Measurements from ENCODE around the gene C13orf46. TPM values are rescaled to one million over a fixed set of nuclear protein-coding genes. Genes with fewer than 3 reads are reported as not detected.

The C13orf46 gene
- polyA plus RNA-seq, 3 donors, result 0.09 to 0.20 (median 0.14) TPM

GRCh38 chr13:113964251-113964995, 9.5 kb downstream of the C13orf46 start:
- DNase-seq (ENCODE audit: extremely low read depth in 1 of 11, low read depth in 9 of 11, low spot score in 4 of 11), result no peak

GRCh38 chr13:113963376-113963775, 10.5 kb downstream of the C13orf46 start:
- no peak for DNase-seq (ENCODE audit: extremely low read depth in 1 of 11, low read depth in 9 of 11, low spot score in 4 of 11)

GRCh38 chr13:113962975-113963374, 10.9 kb downstream of the C13orf46 start:
- no peak for DNase-seq (ENCODE audit: extremely low read depth in 1 of 11, low read depth in 9 of 11, low spot score in 4 of 11)

GRCh38 chr13:113962386-113962785, 11.5 kb downstream of the C13orf46 start:
- no peak for DNase-seq (ENCODE audit: extremely low read depth in 1 of 11, low read depth in 9 of 11, low spot score in 4 of 11)

- no peak for DNase-seq (ENCODE audit: extremely low read depth in 1 of 11, low read depth in 9 of 11, low spot score in 4 of 11)
Observed at GRCh38 chr13:113960276-113960948, 13.5 kb downstream of the C13orf46 start.

- DNase-seq (ENCODE audit: extremely low read depth in 1 of 11, low read depth in 9 of 11, low spot score in 4 of 11), result no peak
Observed at GRCh38 chr13:113959198-113959597, 14.7 kb downstream of the C13orf46 start.

- no peak for DNase-seq (ENCODE audit: extremely low read depth in 1 of 11, low read depth in 9 of 11, low spot score in 4 of 11)
Observed at GRCh38 chr13:113958373-113958772, 15.5 kb downstream of the C13orf46 start.

- no peak for DNase-seq (ENCODE audit: extremely low read depth in 1 of 11, low read depth in 9 of 11, low spot score in 4 of 11)
Observed at GRCh38 chr13:113956571-113956970, 17.3 kb downstream of the C13orf46 start.

- DNase-seq (ENCODE audit: extremely low read depth in 1 of 11, low read depth in 9 of 11, low spot score in 4 of 11), result no peak
Observed at GRCh38 chr13:113955691-113956090, 18.2 kb downstream of the C13orf46 start.

- no peak for DNase-seq (ENCODE audit: extremely low read depth in 1 of 11, low read depth in 9 of 11, low spot score in 4 of 11)
Observed at GRCh38 chr13:113955235-113955634, 18.6 kb downstream of the C13orf46 start.

GRCh38 chr13:113954046-113954835, 19.6 kb downstream of the C13orf46 start:
- DNase-seq (ENCODE audit: extremely low read depth in 1 of 11, low read depth in 9 of 11, low spot score in 4 of 11), result no peak

GRCh38 chr13:113953561-113953960, 20.3 kb downstream of the C13orf46 start:
- no peak for DNase-seq (ENCODE audit: extremely low read depth in 1 of 11, low read depth in 9 of 11, low spot score in 4 of 11)

- no peak for DNase-seq (ENCODE audit: extremely low read depth in 1 of 11, low read depth in 9 of 11, low spot score in 4 of 11)
Observed at GRCh38 chr13:113952983-113953520, 20.8 kb downstream of the C13orf46 start.

- no peak for DNase-seq (ENCODE audit: extremely low read depth in 1 of 11, low read depth in 9 of 11, low spot score in 4 of 11)
Observed at GRCh38 chr13:113952151-113952982, 21.5 kb downstream of the C13orf46 start.

GRCh38 chr13:113951246-113951999, 22.5 kb downstream of the C13orf46 start:
- peak in 3 of 11 donors; percentile 34 to 54 (median 41) for DNase-seq (ENCODE audit: extremely low read depth in 1 of 11, low read depth in 9 of 11, low spot score in 4 of 11)

GRCh38 chr13:113950451-113951245, 23.2 kb downstream of the C13orf46 start:
- no peak for DNase-seq (ENCODE audit: extremely low read depth in 1 of 11, low read depth in 9 of 11, low spot score in 4 of 11)

GRCh38 chr13:113949546-113949945, 24.3 kb downstream of the C13orf46 start:
- DNase-seq (ENCODE audit: extremely low read depth in 1 of 11, low read depth in 9 of 11, low spot score in 4 of 11), result no peak

All from renal cortex interstitium (tissue), 11 donors.